Nephron progenitor cell (in vitro differentiated cells): ENCODE results near the gene ANKRD65.

Source experiments
- DNase-seq: peaks from one replicate; pipeline ENCODE4 v3.0.0; 2021
- H3K27ac Mint-ChIP-seq: 2 replicates; pipeline ENCODE4 v1.8.0; 2021; ENCODE audit warnings: mild to moderate bottlenecking, moderate library complexity, mixed read lengths
- H3K27me3 Mint-ChIP-seq: 2 replicates; pipeline ENCODE4 v1.8.0; 2021; ENCODE audit warnings: mild to moderate bottlenecking, low read depth, mixed read lengths; ENCODE audit not compliant: poor library complexity
- H3K36me3 Mint-ChIP-seq: 2 replicates; pipeline ENCODE4 v1.8.0; 2021; ENCODE audit warnings: low read depth, mixed read lengths
- H3K4me1 Mint-ChIP-seq: 2 replicates; pipeline ENCODE4 v1.8.0; 2021; ENCODE audit warnings: mixed read lengths
- H3K4me3 Mint-ChIP-seq: 2 replicates; pipeline ENCODE4 v1.8.0; 2021; ENCODE audit warnings: mild to moderate bottlenecking, moderate library complexity, mixed read lengths
- H3K9me3 Mint-ChIP-seq: 2 replicates; pipeline ENCODE4 v1.8.0; 2021; ENCODE audit warnings: mild to moderate bottlenecking, moderate library complexity, mixed read lengths
- TF ChIP-seq, protein P1 (sequence below): fragments of 200-600 bp; sonication (generic); IDR thresholded peaks from 2 replicates; pipeline ENCODE4 v1.5.0; 2021; ENCODE audit warnings: antibody characterized with exemption

ANKRD65 gene

GRCh38 chr1:1440262-1441001 lies 19.4 kb upstream of the ANKRD65 start:
- Mint-ChIP-seq H3K27ac (no peak overlapping the region), H3K9me3 (no peaks in the 10 kb centered on the region), H3K36me3 (no peaks in the 10 kb centered on the region), H3K4me3 (no peak overlapping the region), H3K27me3 (no peaks in the 10 kb centered on the region), H3K4me1 (peaks cover 15% of the 10 kb centered on the region)
- no peak for DNase-seq
- TF ChIP-seq, protein P1, sequence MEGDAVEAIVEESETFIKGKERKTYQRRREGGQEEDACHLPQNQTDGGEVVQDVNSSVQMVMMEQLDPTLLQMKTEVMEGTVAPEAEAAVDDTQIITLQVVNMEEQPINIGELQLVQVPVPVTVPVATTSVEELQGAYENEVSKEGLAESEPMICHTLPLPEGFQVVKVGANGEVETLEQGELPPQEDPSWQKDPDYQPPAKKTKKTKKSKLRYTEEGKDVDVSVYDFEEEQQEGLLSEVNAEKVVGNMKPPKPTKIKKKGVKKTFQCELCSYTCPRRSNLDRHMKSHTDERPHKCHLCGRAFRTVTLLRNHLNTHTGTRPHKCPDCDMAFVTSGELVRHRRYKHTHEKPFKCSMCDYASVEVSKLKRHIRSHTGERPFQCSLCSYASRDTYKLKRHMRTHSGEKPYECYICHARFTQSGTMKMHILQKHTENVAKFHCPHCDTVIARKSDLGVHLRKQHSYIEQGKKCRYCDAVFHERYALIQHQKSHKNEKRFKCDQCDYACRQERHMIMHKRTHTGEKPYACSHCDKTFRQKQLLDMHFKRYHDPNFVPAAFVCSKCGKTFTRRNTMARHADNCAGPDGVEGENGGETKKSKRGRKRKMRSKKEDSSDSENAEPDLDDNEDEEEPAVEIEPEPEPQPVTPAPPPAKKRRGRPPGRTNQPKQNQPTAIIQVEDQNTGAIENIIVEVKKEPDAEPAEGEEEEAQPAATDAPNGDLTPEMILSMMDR = no peak

- Mint-ChIP-seq H3K36me3 (no peaks in the 10 kb centered on the region), H3K27ac (no peak overlapping the region), H3K27me3 (no peaks in the 10 kb centered on the region), H3K4me3 (no peak overlapping the region), H3K4me1 (peaks cover 21% of the 10 kb centered on the region), H3K9me3 (no peaks in the 10 kb centered on the region)
- DNase-seq = no peak
- TF ChIP-seq, protein P1 = no peak
These were observed 18.6 kb upstream of the ANKRD65 start for GRCh38 chr1:1439546-1440261.

- DNase-seq = no peak
- H3K9me3 Mint-ChIP-seq = no peaks in the 10 kb centered on the region
- H3K36me3 Mint-ChIP-seq = no peaks in the 10 kb centered on the region
- H3K27me3 Mint-ChIP-seq = no peaks in the 10 kb centered on the region
- H3K4me3 Mint-ChIP-seq = peak overlapping the region; percentile 45
- peaks cover 21% of the 10 kb centered on the region for H3K4me1 Mint-ChIP-seq
- TF ChIP-seq, protein P1 = no peak
- H3K27ac Mint-ChIP-seq = no peak overlapping the region
These were observed 17.7 kb upstream of the ANKRD65 start for GRCh38 chr1:1438531-1439381.

DNA sequence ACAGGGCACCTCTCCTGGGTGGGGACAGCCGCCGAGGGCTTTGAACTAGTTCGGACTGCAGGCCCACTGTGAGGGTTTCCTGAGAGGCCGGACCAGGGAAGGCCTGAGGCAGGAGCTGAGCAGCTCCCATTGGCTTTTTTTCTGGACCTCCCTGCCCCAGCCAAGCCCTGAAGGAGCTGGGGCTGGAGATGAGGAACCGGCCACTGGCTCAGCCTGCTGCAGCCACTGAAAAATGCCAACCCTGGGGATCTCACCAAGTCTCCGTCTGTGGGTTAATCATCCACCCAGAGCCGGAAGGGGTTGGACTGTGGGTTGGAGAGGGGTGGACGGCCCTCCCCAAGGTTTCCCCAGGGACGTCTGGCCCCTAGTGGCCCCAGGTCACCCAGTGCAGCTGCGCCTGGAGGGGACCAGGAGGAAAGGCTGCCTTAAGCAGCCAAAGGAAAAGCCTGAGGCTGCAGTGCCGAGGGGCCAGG lies 16.9 kb upstream of the ANKRD65 start:
- peaks cover 23% of the 10 kb centered on the region for H3K4me1 Mint-ChIP-seq

DNA sequence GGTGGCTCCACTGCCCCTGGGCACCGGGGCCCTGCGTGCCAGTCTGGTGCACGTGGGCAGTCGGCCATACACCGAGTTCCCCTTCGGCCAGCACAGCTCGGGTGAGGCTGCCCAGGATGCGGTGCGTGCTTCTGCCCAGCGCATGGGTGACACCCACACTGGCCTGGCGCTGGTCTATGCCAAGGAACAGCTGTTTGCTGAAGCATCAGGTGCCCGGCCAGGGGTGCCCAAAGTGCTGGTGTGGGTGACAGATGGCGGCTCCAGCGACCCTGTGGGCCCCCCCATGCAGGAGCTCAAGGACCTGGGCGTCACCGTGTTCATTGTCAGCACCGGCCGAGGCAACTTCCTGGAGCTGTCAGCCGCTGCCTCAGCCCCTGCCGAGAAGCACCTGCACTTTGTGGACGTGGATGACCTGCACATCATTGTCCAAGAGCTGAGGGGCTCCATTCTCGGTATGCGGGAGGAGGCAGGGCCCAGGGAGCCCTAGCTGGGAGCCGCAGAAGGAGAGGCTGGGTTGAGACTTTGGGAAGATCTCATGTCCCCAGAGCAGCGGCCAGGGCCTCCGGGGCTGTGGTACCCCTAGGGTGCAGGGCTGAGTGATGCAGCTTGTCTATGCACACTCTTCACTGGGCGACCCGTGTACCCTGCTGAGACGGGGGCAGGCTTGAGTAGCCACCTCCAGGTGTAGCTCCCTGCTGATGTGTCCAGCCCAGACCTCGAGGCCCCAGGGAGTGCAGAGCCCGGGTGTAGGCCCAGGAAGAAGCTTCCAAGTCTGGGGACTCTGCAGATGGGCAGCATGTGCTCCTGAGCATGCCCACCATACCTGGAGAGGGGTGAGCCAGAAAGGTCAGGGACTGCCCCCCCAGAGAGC lies 16.2 kb upstream of the ANKRD65 start:
- DNase-seq = no peak
- Mint-ChIP-seq H3K4me1 (peaks cover 30% of the 10 kb centered on the region), H3K36me3 (no peaks in the 10 kb centered on the region), H3K4me3 (peak overlapping the region; percentile 82), H3K9me3 (no peaks in the 10 kb centered on the region), H3K27ac (no peak overlapping the region), H3K27me3 (no peaks in the 10 kb centered on the region)
- TF ChIP-seq, protein P1 = no peak

More for the DNA sequence above, 16.9 kb upstream of the ANKRD65 start:
- H3K9me3 Mint-ChIP-seq = no peaks in the 10 kb centered on the region
- H3K27me3 Mint-ChIP-seq = no peaks in the 10 kb centered on the region
- H3K27ac Mint-ChIP-seq = no peak overlapping the region
- H3K4me3 Mint-ChIP-seq = no peak overlapping the region
- no peaks in the 10 kb centered on the region for H3K36me3 Mint-ChIP-seq
- no peak for DNase-seq
- TF ChIP-seq, protein P1 = no peak
